Measurements from ENCODE around the gene ATP11A. TPM values are rescaled to one million over a fixed set of nuclear protein-coding genes. Genes with fewer than 3 reads are reported as not detected.

ATP11A gene
- total RNA-seq, 1 experiment from 2014 or later, result 8.7 TPM

GRCh38 chr13:112900691-112901091 is 210.9 kb downstream of the ATP11A start:
- H3K4me3 ChIP-seq (ENCODE audit: low read length), result no peak overlapping the region
- H3F3A ChIP-seq (ENCODE audit: low read length, unreplicated experiment), result no peaks in the 10 kb centered on the region
- no peaks in the 10 kb centered on the region for H4K20me1 ChIP-seq (ENCODE audit: low read length)
- no peaks in the 10 kb centered on the region for H3K36me3 ChIP-seq (ENCODE audit: low read depth, low read length)
- CTCF ChIA-PET, result no interaction called here
- no peaks in the 10 kb centered on the region for H3K9me3 ChIP-seq (ENCODE audit: low read length)
- H3K4me1 ChIP-seq (ENCODE audit: insufficient read depth, low read length), result peaks cover under 1% of the 10 kb centered on the region; the same call in 1 of the 2 replicates
- TF ChIP-seq CTCF (conservative IDR thresholded peaks at IDR 0.05; ENCODE audit: low read depth, low read length) (no peak), EZH2phosphoT487 (IDR thresholded peaks at IDR 0.05; ENCODE audit: borderline replicate concordance, low read length) (no peak), EZH2 (IDR thresholded peaks at IDR 0.05; ENCODE audit: low read length, unreplicated experiment) (no peak)
- ATAC-seq (no peak), DNase-seq (no peak)
- H3K79me2 ChIP-seq (ENCODE audit: low read length), result no peaks in the 10 kb centered on the region
- H3K4me2 ChIP-seq (ENCODE audit: low read length), result no peak overlapping the region
- POLR2A ChIA-PET (ENCODE audit: unreplicated experiment), result no interaction called here
- H3K9ac ChIP-seq (ENCODE audit: low read length), result no peak overlapping the region
- BruUV-seq (replicated peaks), result no TSS peak
- no peaks in the 10 kb centered on the region for H3K9me2 ChIP-seq (replicated peaks; ENCODE audit: low read length)
- intact Hi-C loops (cut with micrococcal nuclease), result no loop called here
- H2AFZ ChIP-seq (ENCODE audit: low read length), result no peak overlapping the region
- H3K27ac ChIP-seq (ENCODE audit: low read length), result no peak overlapping the region
- H3K27me3 ChIP-seq (ENCODE audit: low read length), result no peaks in the 10 kb centered on the region

- H2AFZ ChIP-seq (ENCODE audit: low read length), result no peak overlapping the region
- H3K4me3 ChIP-seq (ENCODE audit: low read length), result no peak overlapping the region
- intact Hi-C loops (cut with micrococcal nuclease), result no loop called here
- H3K9me2 ChIP-seq (replicated peaks; ENCODE audit: low read length), result no peaks in the 10 kb centered on the region
- DNase-seq (no peak), ATAC-seq (no peak)
- no peaks in the 10 kb centered on the region for H3K27me3 ChIP-seq (ENCODE audit: low read length)
- CTCF ChIA-PET, result no interaction called here
- H3F3A ChIP-seq (ENCODE audit: low read length, unreplicated experiment), result no peaks in the 10 kb centered on the region
- TF ChIP-seq EZH2 (IDR thresholded peaks at IDR 0.05; ENCODE audit: low read length, unreplicated experiment), result no peak
- TF ChIP-seq CTCF (conservative IDR thresholded peaks at IDR 0.05; ENCODE audit: low read depth, low read length), result no peak
- TF ChIP-seq EZH2phosphoT487 (IDR thresholded peaks at IDR 0.05; ENCODE audit: borderline replicate concordance, low read length), result no peak
- POLR2A ChIA-PET (ENCODE audit: unreplicated experiment), result no interaction called here
- no TSS peak for BruUV-seq (replicated peaks)
- no peak overlapping the region for H3K27ac ChIP-seq (ENCODE audit: low read length)
- no peaks in the 10 kb centered on the region for H3K79me2 ChIP-seq (ENCODE audit: low read length)
- H3K4me2 ChIP-seq (ENCODE audit: low read length), result no peak overlapping the region
- H3K9me3 ChIP-seq (ENCODE audit: low read length), result no peaks in the 10 kb centered on the region
- no peak overlapping the region for H3K9ac ChIP-seq (ENCODE audit: low read length)
- H4K20me1 ChIP-seq (ENCODE audit: low read length), result no peaks in the 10 kb centered on the region
- peaks cover 5% of the 10 kb centered on the region for H3K4me1 ChIP-seq (ENCODE audit: insufficient read depth, low read length)
- no peaks in the 10 kb centered on the region for H3K36me3 ChIP-seq (ENCODE audit: low read depth, low read length)
Measured at GRCh38 chr13:112902101-112902651, 212.3 kb downstream of the ATP11A start.

GRCh38 chr13:112902669-112903068 is 212.8 kb downstream of the ATP11A start:
- ATAC-seq (no peak), DNase-seq (no peak)
- Histone ChIP-seq H4K20me1 (ENCODE audit: low read length) (no peaks in the 10 kb centered on the region), H3K27ac (ENCODE audit: low read length) (no peak overlapping the region), H3K36me3 (ENCODE audit: low read depth, low read length) (no peaks in the 10 kb centered on the region), H3K4me1 (ENCODE audit: insufficient read depth, low read length) (peaks cover 5% of the 10 kb centered on the region), H3K9ac (ENCODE audit: low read length) (no peak overlapping the region), H2AFZ (ENCODE audit: low read length) (no peak overlapping the region), H3K9me2 (replicated peaks; ENCODE audit: low read length) (no peaks in the 10 kb centered on the region), H3K27me3 (ENCODE audit: low read length) (no peaks in the 10 kb centered on the region), H3F3A (ENCODE audit: low read length, unreplicated experiment) (no peaks in the 10 kb centered on the region), H3K4me2 (ENCODE audit: low read length) (no peak overlapping the region), H3K9me3 (ENCODE audit: low read length) (no peaks in the 10 kb centered on the region), H3K4me3 (ENCODE audit: low read length) (no peak overlapping the region), H3K79me2 (ENCODE audit: low read length) (no peaks in the 10 kb centered on the region)
- POLR2A ChIA-PET (ENCODE audit: unreplicated experiment), result no interaction called here
- CTCF ChIA-PET, result no interaction called here
- TF ChIP-seq EZH2phosphoT487 (IDR thresholded peaks at IDR 0.05; ENCODE audit: borderline replicate concordance, low read length), result no peak
- TF ChIP-seq EZH2 (IDR thresholded peaks at IDR 0.05; ENCODE audit: low read length, unreplicated experiment), result no peak
- no peak for TF ChIP-seq CTCF (conservative IDR thresholded peaks at IDR 0.05; ENCODE audit: low read depth, low read length)
- BruUV-seq (replicated peaks), result no TSS peak
- intact Hi-C loops (cut with micrococcal nuclease), result no loop called here
